K562 (cell line): Measurements from ENCODE around the gene PIN1. TPM values are rescaled to one million over a fixed set of nuclear protein-coding genes. Genes with fewer than 3 reads are reported as not detected.

Experiments used
- ATAC-seq: fragments of 200-7000 bp; cut with Tn5 transposase; 3 replicates; pipeline ENCODE4 v1.9.1; 2020; ENCODE audit warnings: moderate library complexity
- BruUV-seq: library from RNA; stranded (reverse); fragments of 400-500 nt; replicated peaks from 2 replicates; lab custom pipeline; 2021; lab: Mats Ljungman, UMichigan
- CTCF ChIA-PET: fragments of 300-600 bp; formaldehyde crosslinking; extraction: SDS; loops from one replicate; lab custom pipeline; 2021; ENCODE audit warnings: low intra/inter-chr PET ratio; lab: Yijun Ruan, JAX
- POLR2A ChIA-PET: fragments of 300-600, 350-650 bp; sonication (Branson Sonifier 250); formaldehyde crosslinking; extraction: SDS; loops from one replicate; lab custom pipeline; 2021; ENCODE audit warnings: antibody characterized with exemption, inconsistent platforms; lab: Yijun Ruan, JAX
- DNase-seq, 4 experiments: peaks; one replicate each; pipeline versions ENCODE4 v3.0.0 to v3.0.0-alpha.2; 2011 to 2018; ENCODE audit warnings: low spot score in 3 of 4, mixed read lengths in 3 of 4; ENCODE audit errors: extremely low read depth in 1 of 4
- FAIRE-seq: peaks from 2 replicates; lab custom pipeline; 2011; peaks lifted over from hg19 to GRCh38; lab: Jason Lieb, UNC
- H2AFZ ChIP-seq: 2 replicates; pipeline ENCODE4 v1.6.0; 2011; ENCODE audit warnings: low read depth, low read length, control low read depth, inconsistent platforms
- H3K27ac ChIP-seq: fragments of 200-600 bp; 3 replicates; pipeline ENCODE4 v1.8.0; 2011; ENCODE audit warnings: low read depth, mild to moderate bottlenecking, control low read depth, inconsistent platforms, low read length, moderate library complexity, mixed read lengths; ENCODE audit errors: extremely low read depth
- H3K27me3 ChIP-seq, 2 experiments: fragments of 300-600 bp in 1 of 2; 2 replicates in 1 of 2; 3 replicates in 1 of 2; pipeline versions ENCODE4 v1.6.0 to v1.8.0; 2011; ENCODE audit warnings: inconsistent platforms in 2 of 2, low read length in 2 of 2, mild to moderate bottlenecking in 1 of 2, mixed read lengths in 1 of 2, moderate library complexity in 1 of 2; ENCODE audit not compliant: control insufficient read depth in 2 of 2, insufficient read depth in 2 of 2
- H3K36me3 ChIP-seq: fragments of 300-600 bp; 3 replicates; pipeline ENCODE4 v1.8.0; 2011; ENCODE audit warnings: mild to moderate bottlenecking, low read length, inconsistent platforms; ENCODE audit not compliant: control insufficient read depth, insufficient read depth
- H3K4me1 ChIP-seq, 2 experiments: fragments of 200-600 bp in 1 of 2; replicated peaks in 1 of 2; 2 replicates in 1 of 2; 3 replicates in 1 of 2; pipeline versions ENCODE4 v1.5.1 to v1.8.0; 2011; ENCODE audit warnings: inconsistent platforms in 2 of 2, low read length in 2 of 2, mild to moderate bottlenecking in 1 of 2, mixed read lengths in 1 of 2, moderate library complexity in 1 of 2; ENCODE audit not compliant: control insufficient read depth in 2 of 2, insufficient read depth in 2 of 2
- H3K4me2 ChIP-seq: 2 replicates; pipeline ENCODE4 v1.6.1; 2011; ENCODE audit warnings: low read length, control low read depth, inconsistent platforms, mixed read lengths; ENCODE audit not compliant: insufficient read depth
- H3K4me3 ChIP-seq: fragments of 200-600 bp; sonication (generic), shearing (Covaris generic); 2 replicates; pipeline ENCODE4 v1.5.1; 2016; ENCODE audit warnings: control low read depth, inconsistent platforms
- H3K79me2 ChIP-seq: fragments of 200-600 bp; 3 replicates; pipeline ENCODE4 v1.8.0; 2011; ENCODE audit warnings: low read length, inconsistent platforms; ENCODE audit not compliant: control insufficient read depth, insufficient read depth
- H3K9ac ChIP-seq, 2 experiments: 2 replicates each; pipeline versions ENCODE4 v1.6.0 to v1.6.1; 2011; ENCODE audit warnings: low read depth in 2 of 2, low read length in 2 of 2, control low read depth in 1 of 2, inconsistent platforms in 1 of 2, mild to moderate bottlenecking in 1 of 2, mixed read lengths in 1 of 2; ENCODE audit not compliant: insufficient read depth in 1 of 2
- H3K9me1 ChIP-seq: one replicate; pipeline ENCODE4 v1.6.0; 2011; ENCODE audit warnings: inconsistent platforms, mild to moderate bottlenecking, low read length, moderate library complexity; ENCODE audit not compliant: control insufficient read depth, insufficient read depth
- H3K9me3 ChIP-seq: replicated peaks from 2 replicates; pipeline ENCODE4 v1.5.1; 2011; ENCODE audit warnings: low read depth, low read length, inconsistent platforms; ENCODE audit not compliant: control insufficient read depth, insufficient read depth
- H4K20me1 ChIP-seq: replicated peaks from 2 replicates; pipeline ENCODE4 v1.6.1; 2011; ENCODE audit warnings: low read length, inconsistent platforms, mixed read lengths; ENCODE audit not compliant: control insufficient read depth, insufficient read depth
- ETV1 ChIP-seq: fragments of 450-650 bp; conservative IDR thresholded peaks from 2 replicates; pipeline ENCODE4 v1.6.1; 2016; ENCODE audit warnings: missing genetic modification characterization, control low read depth, low read depth, missing compliant biosample characterization
- EWSR1 ChIP-seq: fragments of 450-650 bp; IDR thresholded peaks from 2 replicates; pipeline ENCODE4 v1.6.1; 2018; ENCODE audit warnings: borderline replicate concordance, mild to moderate bottlenecking, low read depth, moderate library complexity; ENCODE audit not compliant: partially characterized antibody
- MTA2 ChIP-seq: fragments of 450-650 bp; IDR thresholded peaks from 2 replicates; pipeline ENCODE4 v1.6.1; 2016; ENCODE audit warnings: low read depth
- NFE2 ChIP-seq: IDR thresholded peaks from 2 replicates; pipeline ENCODE4 v1.6.1; 2014; ENCODE audit warnings: antibody characterized with exemption, low read depth
- NFXL1 ChIP-seq: fragments of 450-650 bp; formaldehyde crosslinking; IDR thresholded peaks from 2 replicates; pipeline ENCODE4 v1.4.0; 2021; ENCODE audit warnings: mild to moderate bottlenecking
- NR2F6 ChIP-seq: fragments of 450-650 bp; formaldehyde crosslinking; IDR thresholded peaks from 2 replicates; pipeline ENCODE4 v1.4.0; 2020; ENCODE audit warnings: mild to moderate bottlenecking
- PPARD ChIP-seq: fragments of 250-450 bp; sonication (Bioruptor Pico); IDR thresholded peaks from 2 replicates; pipeline ENCODE4 v1.8.0; 2022; ENCODE audit warnings: inconsistent platforms, mild to moderate bottlenecking, moderate library complexity
- PTBP1 ChIP-seq: fragments of 200-400 bp; formaldehyde crosslinking; IDR thresholded peaks from 2 replicates; pipeline ENCODE4 v1.6.1; 2017; ENCODE audit warnings: low read depth, low read length
- TAF7 ChIP-seq: fragments of 450-650 bp; IDR thresholded peaks from 2 replicates; pipeline ENCODE4 v1.6.1; 2016; ENCODE audit warnings: missing genetic modification characterization, missing compliant biosample characterization
- TEAD1 ChIP-seq, 2 experiments: fragments of 450-650 bp in 1 of 2; sonication (generic) in 1 of 2; formaldehyde crosslinking; IDR thresholded peaks; 2 replicates each; pipeline versions ENCODE4 v1.4.0 to v1.8.0; 2020 to 2022; ENCODE audit warnings: mild to moderate bottlenecking in 2 of 2, missing genetic modification reagents in 1 of 2
- ZNF165 ChIP-seq: fragments of 250-450 bp; sonication (Bioruptor Pico); IDR thresholded peaks from 2 replicates; pipeline ENCODE4 v1.4.0; 2020; ENCODE audit warnings: borderline replicate concordance
- ZNF263 ChIP-seq: sonication (generic); formaldehyde crosslinking; IDR thresholded peaks from 2 replicates; pipeline ENCODE4 v1.8.0; 2022; ENCODE audit warnings: mild to moderate bottlenecking, missing genetic modification reagents, borderline replicate concordance
- ZNF274 ChIP-seq: IDR thresholded peaks from 2 replicates; pipeline ENCODE4 v1.6.1; 2011; ENCODE audit warnings: low read depth, mild to moderate bottlenecking, low read length, moderate library complexity, borderline replicate concordance
- ZNF75A ChIP-seq: fragments of 450-650 bp; formaldehyde crosslinking; IDR thresholded peaks from 2 replicates; pipeline ENCODE4 v1.4.0; 2020; ENCODE audit warnings: mild to moderate bottlenecking
- WGBS: fragments of 100-300 bp; shearing (Covaris generic); methylation state at CpG from one replicate; pipeline ENCODE4 v1.1.6; 2016; ENCODE audit warnings: low coverage, mixed read lengths; ENCODE audit not compliant: insufficient coverage; ENCODE audit errors: missing lambda C conversion rate; 5-methylcytosine and 5-hydroxymethylcytosine counted together
- in situ Hi-C: fragments of 300-500 bp; cut with MboI; formaldehyde crosslinking; loops from 4 replicates; pipeline ENCODE4 v1.15.0; 2018; ENCODE audit warnings: inconsistent platforms, mixed read lengths
- intact Hi-C: fragments of 100-400 bp; cut with micrococcal nuclease; formaldehyde crosslinking; loops from 2 replicates; pipeline ENCODE4 v1.14.2; 2022
- polyA plus RNA-seq, 8 experiments: library from polyadenylated mRNA; depleted of rRNA in 4 of 8; stranded (reverse) in 5 of 8; unstranded in 3 of 8; fragments of >200 nt; fragmentation: Nextera tagmentation in 2 of 8; fragmentation: Illumina TruSeq in 1 of 8; extraction: Ambion mirVana in 2 of 8; extraction: Trizol in 1 of 8; gene quantifications; 2 replicates each; pipeline versions ENCODE4 v1.2.1 to v1.2.3, GENCODE V29; 2011 to 2014; ENCODE audit warnings: inconsistent platforms in 1 of 8, missing spikeins in 1 of 8
- total RNA-seq, 7 experiments: library from RNA; depleted of rRNA in 6 of 7; stranded (reverse); fragments of >200 nt in 6 of 7; fragmentation: Illumina TruSeq in 2 of 7; extraction: Trizol in 2 of 7; gene quantifications; 2 replicates each; pipeline versions ENCODE4 v1.2.1 to v1.2.3, GENCODE V29; 2011 to 2021; ENCODE audit warnings: low replicate concordance in 1 of 7

PIN1 gene
- total and polyA plus RNA-seq, 9 of the 15 experiments (the other 6 are each of a cell fraction or from before 2014, with no cell fraction given) = 1.6 to 178 (median 42.5) TPM

DNA sequence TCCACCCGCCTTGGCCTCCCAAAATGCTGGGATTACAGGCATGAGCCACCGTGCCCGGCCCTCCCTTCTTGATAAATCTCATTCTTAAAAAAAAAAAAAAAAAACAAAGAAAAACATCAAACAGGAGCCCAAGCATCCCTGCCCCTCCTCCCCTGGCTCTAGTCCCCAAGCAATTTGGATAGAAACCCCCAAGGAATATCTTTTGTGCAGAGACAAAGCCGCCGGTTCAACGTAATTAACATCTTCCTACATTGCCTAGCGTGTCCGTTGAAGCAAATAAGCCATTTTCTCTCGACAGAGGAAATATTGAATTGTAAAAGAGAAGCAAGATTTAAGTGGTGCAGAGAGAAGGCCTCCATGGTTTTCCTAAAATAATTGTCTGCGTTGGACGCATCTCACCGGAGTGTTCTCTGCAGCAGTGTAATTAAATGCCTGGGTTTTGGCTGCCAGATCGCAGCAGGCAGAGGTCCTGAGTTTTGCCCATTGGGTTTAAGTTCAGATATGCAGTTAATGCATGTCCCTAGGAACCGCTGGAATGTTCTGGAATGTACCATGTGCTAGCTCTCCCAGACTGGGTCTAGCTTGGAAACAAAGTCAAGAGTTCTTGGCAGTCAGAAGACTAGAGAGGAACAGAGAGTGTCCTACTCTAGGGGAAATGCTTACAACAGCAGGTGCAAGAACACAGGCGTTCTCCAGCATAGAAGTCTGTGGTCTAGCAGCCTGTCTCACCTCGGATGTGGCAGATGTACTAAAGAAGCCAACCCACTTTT lies 30.8 kb downstream of the PIN1 start:
- Histone ChIP-seq H3K4me1 (no peaks in the 10 kb centered on the region), H3K27ac (no peak overlapping the region), H3K36me3 (no peaks in the 10 kb centered on the region), H2AFZ (no peak overlapping the region), H3K79me2 (no peaks in the 10 kb centered on the region), H3K9me1 (no peaks in the 10 kb centered on the region), H3K4me2 (no peak overlapping the region), H3K9ac (no peak overlapping the region), H3K27me3 (peaks cover 24 to 37% of the 10 kb centered on the region in 2 experiments; a peak in 4 of 5 replicates), H3K4me3 (no peak overlapping the region), H3K9me3 (no peaks in the 10 kb centered on the region), H4K20me1 (0 out of 2 replicates have a peak, but pooled peaks cover 4% of the 10 kb centered on the region)
- in situ Hi-C loops (no loop called here), intact Hi-C loops (no loop called here)
- 5% methylated on average over 16 of the region's 16 CpGs for WGBS
- ATAC-seq (no peak), DNase-seq (no peak), FAIRE-seq (no peak)
- ChIA-PET CTCF (interaction anchor here (0.6 kb wide), 1 partner anchor 158 kb away, joined by 3 read pairs; no protein-coding TSS in a partner anchor), POLR2A (interaction anchor here (1.2 kb wide), 1 partner anchor 9 kb away, joined by 3 read pairs; no protein-coding TSS in a partner anchor)
- TF ChIP-seq ZNF75A (CRISPR knock-in tag) = no peak
- no peak for TF ChIP-seq ZNF165 (CRISPR knock-in tag)
- TF ChIP-seq ETV1 (tag) = no peak
- no peak for TF ChIP-seq ZNF263 (CRISPR knock-in tag)
- no peak for TF ChIP-seq TAF7 (tag)
- no peak for TF ChIP-seq TEAD1 (CRISPR knock-in tag; IDR thresholded peaks at IDR 0.05)
- no peak for TF ChIP-seq ZNF274
- no peak for TF ChIP-seq NFE2
- no peak for TF ChIP-seq MTA2
- TF ChIP-seq PTBP1 = no peak
- no peak for TF ChIP-seq NR2F6 (CRISPR knock-in tag)
- no peak for TF ChIP-seq EWSR1
- no peak for TF ChIP-seq PPARD
- no peak for TF ChIP-seq NFXL1 (CRISPR knock-in tag)
- no TSS peak for BruUV-seq
